ENCODE data around the gene DEDD2. TPM values are rescaled to one million over a fixed set of nuclear protein-coding genes. Genes with fewer than 3 reads are reported as not detected.

DEDD2 gene
- total and polyA plus RNA-seq, 10 of the 15 experiments (the other 5 are each of a cell fraction or from before 2014, with no cell fraction given), result 2.5 to 24.7 (median 17.6) TPM

- CTCF ChIA-PET, result interaction anchor here (0.6 to 1.1 kb wide), 2 partner anchors 47 to 74 kb away, joined by 3 read pairs; no protein-coding TSS in a partner anchor
- in situ Hi-C loops (cut with MboI), result no loop called here
Measured at GRCh38 chr19:42151782-42152684, 65.4 kb downstream of the DEDD2 start.

More at GRCh38 chr19:42151782-42152684, 65.4 kb downstream of the DEDD2 start:
- no peak for TF ChIP-seq TCF12 (IDR thresholded peaks at IDR 0.05; ENCODE audit: low read depth, low read length)
- TF ChIP-seq ZNF622 (IDR thresholded peaks at IDR 0.05), result no peak
- TF ChIP-seq TCF3 (IDR thresholded peaks at IDR 0.05; ENCODE audit: borderline replicate concordance, insufficient read depth, low read depth, low read length), result no peak
- no peak for TF ChIP-seq MEF2B (IDR thresholded peaks at IDR 0.05; ENCODE audit: partially characterized antibody, poor library complexity, severe bottlenecking)
- TF ChIP-seq ASH2L (IDR thresholded peaks at IDR 0.05; ENCODE audit: borderline replicate concordance, low read depth), result no peak
- TF ChIP-seq CHD2 (IDR thresholded peaks at IDR 0.05; ENCODE audit: borderline replicate concordance, low read depth, low read length), result no peak
- TF ChIP-seq ATF7 (IDR thresholded peaks at IDR 0.05; ENCODE audit: low read depth), result no peak
- TF ChIP-seq SUPT20H (IDR thresholded peaks at IDR 0.05; ENCODE audit: borderline replicate concordance, control insufficient read depth, low read depth, low read length), result no peak
- no peak for TF ChIP-seq ZBTB4 (CRISPR knock-in tag; IDR thresholded peaks at IDR 0.05)
- TF ChIP-seq FOS (IDR thresholded peaks at IDR 0.05; ENCODE audit: borderline replicate concordance, extremely low read depth, insufficient read length), result no peak
- TF ChIP-seq ZZZ3 (IDR thresholded peaks at IDR 0.05; ENCODE audit: control insufficient read depth, insufficient read length, low read depth), result no peak
- TF ChIP-seq PKNOX1 (IDR thresholded peaks at IDR 0.05), result no peak
- TF ChIP-seq ZSCAN29 (IDR thresholded peaks at IDR 0.05), result no peak
- TF ChIP-seq BCLAF1 (IDR thresholded peaks at IDR 0.05), result no peak
- no peaks in the 10 kb centered on the region for H3K79me2 ChIP-seq (ENCODE audit: control insufficient read depth, insufficient read depth, low read length)
- H2AFZ ChIP-seq (ENCODE audit: control insufficient read depth, low read depth, low read length), result no peak overlapping the region
- no TSS peak for BruUV-seq (replicated peaks)
- no peak overlapping the region for H3K4me3 ChIP-seq
- intact Hi-C loops (cut with micrococcal nuclease; ENCODE audit: unreplicated experiment), result no loop called here
- H3K4me2 ChIP-seq (ENCODE audit: control insufficient read depth, insufficient read depth), result no peak overlapping the region
- ChIA-PET SMC1A (ENCODE audit: uncharacterized antibody, unreplicated experiment) (no interaction called here), RAD21 (ENCODE audit: unreplicated experiment) (interaction anchor here (0.7 kb wide), 1 partner anchor 791 kb away, joined by 4 read pairs; no protein-coding TSS in a partner anchor), POLR2A (no interaction called here)
- H3K27ac ChIP-seq (ENCODE audit: control insufficient read depth, insufficient read depth), result no peak overlapping the region
- H3K4me1 ChIP-seq (ENCODE audit: control insufficient read depth, insufficient read depth, low read length), result peaks cover 9% of the 10 kb centered on the region
- no peak overlapping the region for H3K9ac ChIP-seq (ENCODE audit: control insufficient read depth, insufficient read depth, low read length)
- no peak for FAIRE-seq
- no peak for DNase-seq (ENCODE audit: low read depth, low spot score)
- no peaks in the 10 kb centered on the region for H3K9me3 ChIP-seq (replicated peaks; ENCODE audit: control insufficient read depth, insufficient read depth, low read length)
- no peak for ATAC-seq
- no peaks in the 10 kb centered on the region for H4K20me1 ChIP-seq (ENCODE audit: control insufficient read depth, insufficient read depth)
- H3K27me3 ChIP-seq (replicated peaks in 1 of 2; ENCODE audit: control insufficient read depth in 2 of 2, insufficient read depth in 2 of 2, low read length in 1 of 2), result peaks cover 0 to 2% of the 10 kb centered on the region in 2 experiments; a peak in 2 of 4 replicates
- 71% methylated on average over 20 of the region's 20 CpGs for WGBS (ENCODE audit: insufficient coverage, insufficient replicate concordance, low lambda C conversion rate, missing lambda C conversion rate)
- H3K36me3 ChIP-seq (ENCODE audit: control insufficient read depth in 2 of 2, insufficient read depth in 2 of 2, low read length in 1 of 2), result no peaks in the 10 kb centered on the region

Data from GM12878 (cell line).